Adrenal gland (tissue), 5 donors: ENCODE measurements around the gene ADAMTSL3.
"Not testable (repeated sequence)": the region's sequence is repeated elsewhere in the genome, so short reads cannot be mapped to it uniquely, and the experiment has no call there.

ENCODE experiments used
- POLR2A ChIP-seq, 2 donors: fragments of 450-650 bp; IDR thresholded peaks; one replicate each; pipeline ENCODE4 v1.6.1; 2017; ENCODE audit warnings: antibody characterized with exemption in 2 of 2, mild to moderate bottlenecking in 2 of 2, moderate library complexity in 1 of 2
- TF ChIP-seq, protein P1 (sequence below), 6 experiments: fragments of 450-650 bp in 4 of 6; fragments of 200-600 bp in 2 of 6; sonication (generic) in 1 of 6; IDR thresholded peaks; 1 replicate in 5 of 6; 2 replicates in 1 of 6; pipeline versions ENCODE4 v1.5.1 to v1.8.0; 2016 to 2021; ENCODE audit warnings: antibody characterized with exemption in 6 of 6, mild to moderate bottlenecking in 2 of 6, moderate library complexity in 1 of 6
- donor health status: DM: no; HTN: no; CAD: no.

- TF ChIP-seq, protein P1, sequence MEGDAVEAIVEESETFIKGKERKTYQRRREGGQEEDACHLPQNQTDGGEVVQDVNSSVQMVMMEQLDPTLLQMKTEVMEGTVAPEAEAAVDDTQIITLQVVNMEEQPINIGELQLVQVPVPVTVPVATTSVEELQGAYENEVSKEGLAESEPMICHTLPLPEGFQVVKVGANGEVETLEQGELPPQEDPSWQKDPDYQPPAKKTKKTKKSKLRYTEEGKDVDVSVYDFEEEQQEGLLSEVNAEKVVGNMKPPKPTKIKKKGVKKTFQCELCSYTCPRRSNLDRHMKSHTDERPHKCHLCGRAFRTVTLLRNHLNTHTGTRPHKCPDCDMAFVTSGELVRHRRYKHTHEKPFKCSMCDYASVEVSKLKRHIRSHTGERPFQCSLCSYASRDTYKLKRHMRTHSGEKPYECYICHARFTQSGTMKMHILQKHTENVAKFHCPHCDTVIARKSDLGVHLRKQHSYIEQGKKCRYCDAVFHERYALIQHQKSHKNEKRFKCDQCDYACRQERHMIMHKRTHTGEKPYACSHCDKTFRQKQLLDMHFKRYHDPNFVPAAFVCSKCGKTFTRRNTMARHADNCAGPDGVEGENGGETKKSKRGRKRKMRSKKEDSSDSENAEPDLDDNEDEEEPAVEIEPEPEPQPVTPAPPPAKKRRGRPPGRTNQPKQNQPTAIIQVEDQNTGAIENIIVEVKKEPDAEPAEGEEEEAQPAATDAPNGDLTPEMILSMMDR (IDR thresholded peaks at IDR 0.05) = not testable (repeated sequence)
- not testable (repeated sequence) for TF ChIP-seq POLR2A (IDR thresholded peaks at IDR 0.05)
These were observed 311.0 kb downstream of the ADAMTSL3 start for GRCh38 chr15:83964967-83965366.
